Breast epithelium (tissue), 4 donors: ENCODE results near the gene SLC6A1. TPM values are rescaled to one million over a fixed set of nuclear protein-coding genes. Genes with fewer than 3 reads are reported as not detected.

ENCODE experiments used
- DNase-seq, 2 donors: peaks; one replicate each; pipeline ENCODE4 v3.0.0-alpha.2; 2019; ENCODE audit warnings: low spot score in 2 of 2
- H3K27ac ChIP-seq, 2 donors: fragments of 200-600 bp; sonication (generic) in 1 of 2; one replicate each; pipeline ENCODE4 v1.5.1; 2016 to 2019; ENCODE audit warnings: mild to moderate bottlenecking in 1 of 2
- H3K27me3 ChIP-seq, 2 donors: fragments of 200-600 bp; sonication (generic) in 1 of 2; one replicate each; pipeline versions ENCODE4 v1.5.1 to v1.6.0; 2017 to 2019; ENCODE audit warnings: control low read depth in 1 of 2, mild to moderate bottlenecking in 1 of 2
- H3K36me3 ChIP-seq: fragments of 200-600 bp; one replicate; pipeline ENCODE4 v1.5.1; 2019
- H3K4me1 ChIP-seq, 2 donors: fragments of 200-600 bp; sonication (generic); one replicate each; pipeline ENCODE4 v1.5.1; 2016 to 2019; ENCODE audit warnings: control low read depth in 1 of 2
- H3K4me3 ChIP-seq, 3 donors: fragments of 200-600 bp; sonication (generic); 1 replicate in 2 of 3; 2 replicates in 1 of 3; pipeline ENCODE4 v1.5.1; 2016 to 2019; ENCODE audit warnings: mild to moderate bottlenecking in 3 of 3, moderate library complexity in 2 of 3
- H3K9me3 ChIP-seq, 2 donors: fragments of 200-600 bp; sonication (generic) in 1 of 2; one replicate each; pipeline ENCODE4 v1.5.1; 2016 to 2019; ENCODE audit warnings: control low read depth in 1 of 2
- POLR2A ChIP-seq: fragments of 450-650 bp; IDR thresholded peaks from one replicate; pipeline ENCODE4 v1.6.1; 2016; ENCODE audit warnings: antibody characterized with exemption, mild to moderate bottlenecking, moderate library complexity
- POLR2AphosphoS5 ChIP-seq, 3 donors: sonication (generic); formaldehyde crosslinking; IDR thresholded peaks; one replicate each; pipeline ENCODE4 v1.6.1; 2017; ENCODE audit warnings: antibody characterized with exemption in 3 of 3
- intact Hi-C: fragments of 100-400 bp; cut with DNase I; formaldehyde crosslinking; loops from one replicate; pipeline ENCODE4 v1.15.1; 2023; ENCODE audit warnings: low total_unique reads
- total RNA-seq, 3 donors: library from RNA; depleted of rRNA; stranded (reverse); fragments of >200 nt; gene quantifications; one replicate each; pipeline ENCODE4 v1.1.0, GENCODE V29; 2016
- TF ChIP-seq, protein P1 (sequence below), 3 donors: fragments of 450-650 bp; IDR thresholded peaks; one replicate each; pipeline ENCODE4 v1.5.1; 2016 to 2017; ENCODE audit warnings: antibody characterized with exemption in 3 of 3, mild to moderate bottlenecking in 3 of 3, moderate library complexity in 3 of 3

SLC6A1 gene
- total RNA-seq, 3 donors from 2014 or later = under 0.01 to 0.32 (median 0.29) TPM

- no peak overlapping the region for H3K4me3 ChIP-seq
- no peaks in the 10 kb centered on the region for H3K36me3 ChIP-seq
- intact Hi-C loops = no loop called here
- peaks cover 0 to 23% of the 10 kb centered on the region in 2 donors for H3K27me3 ChIP-seq
- no peak for DNase-seq
- no peaks in the 10 kb centered on the region for H3K4me1 ChIP-seq
- no peak overlapping the region for H3K27ac ChIP-seq
- no peaks in the 10 kb centered on the region for H3K9me3 ChIP-seq
- TF ChIP-seq POLR2AphosphoS5 (IDR thresholded peaks at IDR 0.05) (no peak), POLR2A (no peak)
- TF ChIP-seq, protein P1, sequence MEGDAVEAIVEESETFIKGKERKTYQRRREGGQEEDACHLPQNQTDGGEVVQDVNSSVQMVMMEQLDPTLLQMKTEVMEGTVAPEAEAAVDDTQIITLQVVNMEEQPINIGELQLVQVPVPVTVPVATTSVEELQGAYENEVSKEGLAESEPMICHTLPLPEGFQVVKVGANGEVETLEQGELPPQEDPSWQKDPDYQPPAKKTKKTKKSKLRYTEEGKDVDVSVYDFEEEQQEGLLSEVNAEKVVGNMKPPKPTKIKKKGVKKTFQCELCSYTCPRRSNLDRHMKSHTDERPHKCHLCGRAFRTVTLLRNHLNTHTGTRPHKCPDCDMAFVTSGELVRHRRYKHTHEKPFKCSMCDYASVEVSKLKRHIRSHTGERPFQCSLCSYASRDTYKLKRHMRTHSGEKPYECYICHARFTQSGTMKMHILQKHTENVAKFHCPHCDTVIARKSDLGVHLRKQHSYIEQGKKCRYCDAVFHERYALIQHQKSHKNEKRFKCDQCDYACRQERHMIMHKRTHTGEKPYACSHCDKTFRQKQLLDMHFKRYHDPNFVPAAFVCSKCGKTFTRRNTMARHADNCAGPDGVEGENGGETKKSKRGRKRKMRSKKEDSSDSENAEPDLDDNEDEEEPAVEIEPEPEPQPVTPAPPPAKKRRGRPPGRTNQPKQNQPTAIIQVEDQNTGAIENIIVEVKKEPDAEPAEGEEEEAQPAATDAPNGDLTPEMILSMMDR (IDR thresholded peaks at IDR 0.05) = no peak
Observed at GRCh38 chr3:10970306-10970960, 22.1 kb upstream of the SLC6A1 start.

DNA sequence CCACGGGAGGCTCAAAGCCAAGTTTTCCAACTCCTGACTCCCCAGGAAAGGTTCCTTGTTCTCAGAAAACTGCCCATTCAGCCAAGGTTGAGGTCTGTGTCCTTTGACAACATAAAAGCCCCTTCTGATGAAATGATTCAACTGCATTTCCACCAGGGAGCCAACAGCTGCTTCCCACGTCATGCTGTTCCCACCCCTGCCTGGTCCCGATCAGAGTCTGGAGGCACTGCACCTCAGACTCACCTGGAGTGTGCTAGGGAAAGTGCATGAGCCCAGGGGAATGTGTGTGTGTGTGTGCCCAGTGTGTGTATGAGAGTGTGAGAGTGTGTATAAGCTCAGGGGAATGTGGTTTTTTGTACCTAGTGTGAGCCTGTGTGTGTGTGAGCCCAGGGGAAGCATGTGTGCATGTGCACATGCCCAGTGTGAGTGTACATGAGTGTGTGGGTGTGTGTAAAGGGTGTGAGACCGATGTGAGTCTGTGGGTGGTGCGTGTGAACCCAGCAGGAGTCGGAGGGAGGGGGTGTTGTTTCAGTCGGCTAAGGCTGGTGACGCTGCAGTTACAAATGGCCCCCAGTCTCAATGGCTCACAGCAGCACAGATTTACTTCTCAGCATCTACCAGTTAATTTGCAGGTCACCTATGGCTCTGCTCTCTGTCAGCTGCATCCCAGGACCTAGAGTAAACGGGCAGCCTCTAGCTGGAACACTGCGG is 20.3 kb upstream of the SLC6A1 start:
- TF ChIP-seq POLR2A (no peak), POLR2AphosphoS5 (IDR thresholded peaks at IDR 0.05) (no peak)
- TF ChIP-seq, protein P1 (IDR thresholded peaks at IDR 0.05) = no peak
- intact Hi-C loops = no loop called here

DNA sequence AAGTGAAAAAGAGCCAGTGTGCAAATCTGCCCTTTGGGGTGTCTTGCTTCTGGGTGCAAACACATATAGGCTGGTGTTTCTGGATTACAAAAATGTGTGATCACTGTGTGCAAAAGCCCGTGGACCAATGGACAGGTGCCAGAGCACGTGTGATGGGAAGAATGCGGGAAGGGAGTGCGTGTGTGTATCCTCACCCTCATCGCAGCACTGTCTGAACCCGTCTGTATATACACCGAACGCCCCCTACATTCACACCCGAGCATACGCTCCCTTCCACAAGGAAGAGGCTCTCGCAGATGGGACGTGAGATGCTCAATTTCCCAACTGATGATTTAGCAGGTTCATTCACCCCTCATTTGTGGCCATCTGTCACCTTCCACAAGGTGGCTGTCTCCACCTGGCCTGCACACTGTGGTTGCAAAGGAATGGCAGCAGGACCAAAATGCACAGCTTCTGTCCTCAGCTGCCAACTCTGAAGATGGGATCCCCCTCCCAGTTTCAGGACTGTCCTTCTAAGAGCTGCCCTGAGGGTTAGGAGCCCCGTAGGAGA is 19.4 kb upstream of the SLC6A1 start:
- Histone ChIP-seq H3K4me1 (no peaks in the 10 kb centered on the region), H3K36me3 (no peaks in the 10 kb centered on the region), H3K27me3 (peaks cover 0 to 19% of the 10 kb centered on the region in 2 donors), H3K4me3 (no peak overlapping the region), H3K27ac (no peak overlapping the region), H3K9me3 (no peaks in the 10 kb centered on the region)
- intact Hi-C loops = no loop called here
- no peak for DNase-seq
- TF ChIP-seq POLR2A (no peak), POLR2AphosphoS5 (IDR thresholded peaks at IDR 0.05) (no peak)
- TF ChIP-seq, protein P1 (IDR thresholded peaks at IDR 0.05) = no peak

More for the DNA sequence above, 20.3 kb upstream of the SLC6A1 start:
- Histone ChIP-seq H3K4me1 (no peaks in the 10 kb centered on the region), H3K27ac (no peak overlapping the region), H3K36me3 (no peaks in the 10 kb centered on the region), H3K4me3 (no peak overlapping the region), H3K27me3 (peaks cover 0 to 19% of the 10 kb centered on the region in 2 donors), H3K9me3 (no peaks in the 10 kb centered on the region)
- DNase-seq = no peak

- H3K36me3 ChIP-seq = no peaks in the 10 kb centered on the region
- H3K4me3 ChIP-seq = no peak overlapping the region
- no peaks in the 10 kb centered on the region for H3K9me3 ChIP-seq
- no peak for DNase-seq
- TF ChIP-seq, protein P1 (IDR thresholded peaks at IDR 0.05) = no peak
- TF ChIP-seq POLR2A (no peak), POLR2AphosphoS5 (IDR thresholded peaks at IDR 0.05) (no peak)
- H3K27me3 ChIP-seq = peaks cover 0 to 19% of the 10 kb centered on the region in 2 donors
- H3K4me1 ChIP-seq = no peaks in the 10 kb centered on the region
- intact Hi-C loops = no loop called here
- no peak overlapping the region for H3K27ac ChIP-seq
Observed at GRCh38 chr3:10974131-10974530, 18.4 kb upstream of the SLC6A1 start.
